Hepatocyte (in vitro differentiated cells): ENCODE data around the gene FSIP1.

ENCODE experiments used
- EZH2 ChIP-seq: fragments of 200-600 bp; sonication (generic); IDR thresholded peaks from 2 replicates; pipeline ENCODE4 v1.6.1; 2016; ENCODE audit warnings: antibody characterized with exemption, mild to moderate bottlenecking, borderline replicate concordance
- EZH2phosphoT487 ChIP-seq: fragments of 200-600 bp; sonication (generic); IDR thresholded peaks from one replicate; pipeline ENCODE4 v1.6.1; 2018; ENCODE audit warnings: antibody characterized with exemption, mild to moderate bottlenecking, low read depth, moderate library complexity; ENCODE audit not compliant: unreplicated experiment, severe bottlenecking
- TF ChIP-seq, protein P1 (sequence below): fragments of 200-600 bp; sonication (generic); IDR thresholded peaks from 2 replicates; pipeline ENCODE4 v1.5.1; 2016; ENCODE audit warnings: antibody characterized with exemption, mild to moderate bottlenecking; ENCODE audit not compliant: poor library complexity

DNA sequence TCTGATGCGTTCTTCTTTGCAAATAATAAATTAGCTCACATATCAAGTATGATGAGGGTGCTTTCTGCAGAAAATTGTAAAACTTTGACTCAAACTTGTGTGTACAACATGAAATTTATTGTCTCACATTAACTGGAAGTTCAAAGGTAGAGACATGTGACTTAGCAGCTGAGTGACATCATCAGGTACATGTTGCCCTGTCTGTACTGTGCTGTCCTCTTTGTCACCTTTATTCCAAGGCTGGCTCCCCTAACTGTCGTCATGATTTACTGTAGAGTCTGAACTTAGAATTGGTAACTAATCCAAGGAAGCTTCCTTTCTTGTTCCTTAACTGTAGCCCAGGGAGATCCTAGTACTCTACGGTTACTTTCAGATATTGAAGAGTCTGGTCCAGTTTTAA is 12.3 kb upstream of the FSIP1 start:
- TF ChIP-seq EZH2, result no peak
- TF ChIP-seq, protein P1, sequence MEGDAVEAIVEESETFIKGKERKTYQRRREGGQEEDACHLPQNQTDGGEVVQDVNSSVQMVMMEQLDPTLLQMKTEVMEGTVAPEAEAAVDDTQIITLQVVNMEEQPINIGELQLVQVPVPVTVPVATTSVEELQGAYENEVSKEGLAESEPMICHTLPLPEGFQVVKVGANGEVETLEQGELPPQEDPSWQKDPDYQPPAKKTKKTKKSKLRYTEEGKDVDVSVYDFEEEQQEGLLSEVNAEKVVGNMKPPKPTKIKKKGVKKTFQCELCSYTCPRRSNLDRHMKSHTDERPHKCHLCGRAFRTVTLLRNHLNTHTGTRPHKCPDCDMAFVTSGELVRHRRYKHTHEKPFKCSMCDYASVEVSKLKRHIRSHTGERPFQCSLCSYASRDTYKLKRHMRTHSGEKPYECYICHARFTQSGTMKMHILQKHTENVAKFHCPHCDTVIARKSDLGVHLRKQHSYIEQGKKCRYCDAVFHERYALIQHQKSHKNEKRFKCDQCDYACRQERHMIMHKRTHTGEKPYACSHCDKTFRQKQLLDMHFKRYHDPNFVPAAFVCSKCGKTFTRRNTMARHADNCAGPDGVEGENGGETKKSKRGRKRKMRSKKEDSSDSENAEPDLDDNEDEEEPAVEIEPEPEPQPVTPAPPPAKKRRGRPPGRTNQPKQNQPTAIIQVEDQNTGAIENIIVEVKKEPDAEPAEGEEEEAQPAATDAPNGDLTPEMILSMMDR, result no peak
- no peak for TF ChIP-seq EZH2phosphoT487
